ENCODE results near the gene ITGB8. TPM values are rescaled to one million over a fixed set of nuclear protein-coding genes. Genes with fewer than 3 reads are reported as not detected.

The ITGB8 gene
- total RNA-seq, 1 donor from 2014 or later, result 12.5 TPM

DNA sequence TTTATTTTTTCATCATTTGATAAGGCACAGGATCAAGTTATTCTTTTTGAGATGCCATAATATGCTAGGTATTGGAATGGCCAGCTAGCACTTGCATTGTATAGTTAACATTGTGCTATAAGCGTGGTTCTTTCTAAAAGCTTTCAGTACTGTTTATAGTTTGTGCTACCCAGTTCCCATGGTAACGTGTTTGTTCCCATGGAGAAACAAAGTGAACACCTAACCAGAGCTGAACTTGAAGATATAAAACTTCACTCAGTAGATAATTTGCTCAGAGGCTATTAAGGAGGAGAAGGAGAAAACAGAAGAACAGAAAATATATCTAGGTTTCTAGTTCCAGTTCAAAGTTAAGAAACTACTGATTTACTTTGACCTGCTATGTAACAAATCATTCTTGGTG is 23.6 kb upstream of the ITGB8 start:
- H3K9ac ChIP-seq (ENCODE audit: low read depth in 1 of 3, low read length in 3 of 3), result no peak overlapping the region
- no peak overlapping the region for H3K27ac ChIP-seq (ENCODE audit: low read depth, low read length)
- no peaks in the 10 kb centered on the region for H3K4me1 ChIP-seq (ENCODE audit: control insufficient read depth in 3 of 3, insufficient read depth in 3 of 3, low read length in 3 of 3)
- no peaks in the 10 kb centered on the region for H3K27me3 ChIP-seq (ENCODE audit: control insufficient read depth in 3 of 3, insufficient read depth in 3 of 3, low read length in 3 of 3)
- no peaks in the 10 kb centered on the region for H3K9me3 ChIP-seq (ENCODE audit: control insufficient read depth in 3 of 3, low read length in 3 of 3)
- no peak overlapping the region for H3K4me3 ChIP-seq (ENCODE audit: low read length in 3 of 3)
- H3K36me3 ChIP-seq (ENCODE audit: control insufficient read depth in 3 of 3, insufficient read depth in 3 of 3, low read length in 3 of 3), result no peaks in the 10 kb centered on the region

DNA sequence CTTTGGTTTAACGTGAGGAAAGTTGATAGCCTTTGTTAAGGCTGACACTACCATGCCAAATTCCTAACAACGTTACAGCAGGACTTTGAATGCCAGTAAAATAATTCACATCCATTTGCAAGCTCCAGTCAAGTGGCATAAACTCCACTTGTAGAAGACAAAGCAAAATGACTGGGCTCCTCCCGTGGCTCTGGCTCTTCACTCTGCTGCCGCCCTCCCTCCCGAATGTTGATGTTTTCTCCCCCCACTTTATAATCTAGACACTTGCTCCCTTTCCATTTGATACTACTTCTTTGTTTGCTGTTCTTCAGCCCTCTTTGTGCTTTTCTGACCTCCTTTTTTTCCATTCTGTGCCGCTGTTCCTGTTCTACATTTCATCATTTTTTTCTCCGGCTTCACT is 22.8 kb upstream of the ITGB8 start:
- no peak overlapping the region for H3K27ac ChIP-seq (ENCODE audit: low read depth, low read length)
- H3K9ac ChIP-seq (ENCODE audit: low read depth in 1 of 3, low read length in 3 of 3), result no peak overlapping the region
- no peaks in the 10 kb centered on the region for H3K4me1 ChIP-seq (ENCODE audit: control insufficient read depth in 3 of 3, insufficient read depth in 3 of 3, low read length in 3 of 3)
- no peak overlapping the region for H3K4me3 ChIP-seq (ENCODE audit: low read length in 3 of 3)
- H3K27me3 ChIP-seq (ENCODE audit: control insufficient read depth in 3 of 3, insufficient read depth in 3 of 3, low read length in 3 of 3), result no peaks in the 10 kb centered on the region
- no peaks in the 10 kb centered on the region for H3K36me3 ChIP-seq (ENCODE audit: control insufficient read depth in 3 of 3, insufficient read depth in 3 of 3, low read length in 3 of 3)
- H3K9me3 ChIP-seq (ENCODE audit: control insufficient read depth in 3 of 3, low read length in 3 of 3), result no peaks in the 10 kb centered on the region

DNA sequence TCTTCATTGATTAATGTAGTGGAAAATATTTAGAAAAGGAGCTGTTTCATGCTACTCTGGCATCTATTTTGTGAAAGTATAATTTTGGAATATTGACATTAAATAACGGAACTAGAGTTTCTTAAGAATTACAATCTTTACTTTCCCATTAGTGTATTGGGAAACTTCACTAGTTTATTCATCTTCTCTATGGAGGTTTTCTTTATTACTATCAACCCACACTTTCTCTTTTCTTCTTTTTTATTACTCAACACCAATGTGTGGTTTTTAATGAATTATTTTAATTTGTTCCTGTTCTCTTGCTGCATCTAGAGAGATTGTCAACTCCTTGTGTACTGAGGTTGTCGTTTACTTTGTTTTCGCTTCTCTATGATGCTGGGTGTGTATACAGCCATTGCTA is 20.4 kb upstream of the ITGB8 start:
- H3K27me3 ChIP-seq (ENCODE audit: control insufficient read depth in 3 of 3, insufficient read depth in 3 of 3, low read length in 3 of 3), result no peaks in the 10 kb centered on the region
- no peak overlapping the region for H3K27ac ChIP-seq (ENCODE audit: low read depth, low read length)
- no peaks in the 10 kb centered on the region for H3K4me1 ChIP-seq (ENCODE audit: control insufficient read depth in 3 of 3, insufficient read depth in 3 of 3, low read length in 3 of 3)
- no peak overlapping the region for H3K4me3 ChIP-seq (ENCODE audit: low read length in 3 of 3)
- no peak overlapping the region for H3K9ac ChIP-seq (ENCODE audit: low read depth in 1 of 3, low read length in 3 of 3)
- H3K36me3 ChIP-seq (ENCODE audit: control insufficient read depth in 3 of 3, insufficient read depth in 3 of 3, low read length in 3 of 3), result no peaks in the 10 kb centered on the region
- no peaks in the 10 kb centered on the region for H3K9me3 ChIP-seq (ENCODE audit: control insufficient read depth in 3 of 3, low read length in 3 of 3)

DNA sequence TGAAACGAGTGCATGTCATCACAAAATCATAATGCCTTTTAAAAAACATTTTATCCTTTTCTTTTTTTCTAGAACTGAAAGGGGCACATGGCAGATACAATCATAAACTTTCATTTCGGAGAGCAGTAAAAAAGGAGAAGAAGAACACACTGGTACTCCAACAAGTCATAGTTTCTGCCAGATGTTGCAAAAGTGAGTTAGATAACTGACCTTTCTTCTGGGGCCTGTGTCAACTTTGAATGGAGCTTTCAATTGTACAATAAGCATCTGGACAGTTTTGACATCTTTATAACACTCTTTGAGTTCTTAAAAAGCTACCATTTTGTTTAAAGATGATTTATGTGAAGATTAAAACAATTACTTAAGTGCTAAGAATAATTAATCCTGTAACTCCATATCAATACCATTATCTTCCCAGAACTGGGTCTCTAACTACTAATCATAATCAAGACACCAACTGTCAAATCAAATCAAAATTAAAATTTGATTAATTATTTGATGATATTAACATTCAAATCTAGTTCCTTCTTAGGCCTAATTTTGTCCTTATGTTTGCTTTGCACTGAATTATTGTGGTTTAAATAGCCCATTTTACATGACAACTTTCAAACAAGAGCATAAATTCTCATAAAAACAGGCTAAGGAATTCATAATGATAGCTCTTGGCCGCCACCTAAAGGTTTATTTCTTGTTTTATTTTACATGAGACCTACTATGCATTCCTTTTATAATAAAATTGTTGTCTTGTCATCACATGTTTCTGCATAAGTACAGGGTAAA is 19.5 kb upstream of the ITGB8 start:
- H3K4me3 ChIP-seq (ENCODE audit: low read length in 3 of 3), result no peak overlapping the region
- H3K27me3 ChIP-seq (ENCODE audit: control insufficient read depth in 3 of 3, insufficient read depth in 3 of 3, low read length in 3 of 3), result no peaks in the 10 kb centered on the region
- no peaks in the 10 kb centered on the region for H3K36me3 ChIP-seq (ENCODE audit: control insufficient read depth in 3 of 3, insufficient read depth in 3 of 3, low read length in 3 of 3)
- no peaks in the 10 kb centered on the region for H3K9me3 ChIP-seq (ENCODE audit: control insufficient read depth in 3 of 3, low read length in 3 of 3)
- no peaks in the 10 kb centered on the region for H3K4me1 ChIP-seq (ENCODE audit: control insufficient read depth in 3 of 3, insufficient read depth in 3 of 3, low read length in 3 of 3)
- H3K27ac ChIP-seq (ENCODE audit: low read depth, low read length), result no peak overlapping the region
- H3K9ac ChIP-seq (ENCODE audit: low read depth in 1 of 3, low read length in 3 of 3), result no peak overlapping the region

DNA sequence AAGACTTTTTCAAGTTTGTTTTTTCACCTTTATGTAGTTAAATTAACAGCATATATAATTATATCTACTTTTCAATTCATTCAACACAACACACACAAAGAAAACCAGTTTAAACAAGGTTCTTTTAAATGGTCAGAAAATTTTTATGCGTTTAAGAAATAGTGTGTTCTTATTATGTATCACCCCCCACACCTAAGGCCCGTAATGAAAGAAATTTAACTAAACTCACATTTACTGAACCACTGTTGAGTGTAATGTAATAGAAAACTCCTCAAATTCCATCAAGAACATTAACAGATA is 19.0 kb upstream of the ITGB8 start:
- H3K4me3 ChIP-seq (ENCODE audit: low read length in 3 of 3), result no peak overlapping the region
- no peaks in the 10 kb centered on the region for H3K9me3 ChIP-seq (ENCODE audit: control insufficient read depth in 3 of 3, low read length in 3 of 3)
- H3K4me1 ChIP-seq (ENCODE audit: control insufficient read depth in 3 of 3, insufficient read depth in 3 of 3, low read length in 3 of 3), result no peaks in the 10 kb centered on the region
- no peaks in the 10 kb centered on the region for H3K36me3 ChIP-seq (ENCODE audit: control insufficient read depth in 3 of 3, insufficient read depth in 3 of 3, low read length in 3 of 3)
- H3K27ac ChIP-seq (ENCODE audit: low read depth, low read length), result no peak overlapping the region
- H3K9ac ChIP-seq (ENCODE audit: low read depth in 1 of 3, low read length in 3 of 3), result no peak overlapping the region
- H3K27me3 ChIP-seq (ENCODE audit: control insufficient read depth in 3 of 3, insufficient read depth in 3 of 3, low read length in 3 of 3), result no peaks in the 10 kb centered on the region

DNA sequence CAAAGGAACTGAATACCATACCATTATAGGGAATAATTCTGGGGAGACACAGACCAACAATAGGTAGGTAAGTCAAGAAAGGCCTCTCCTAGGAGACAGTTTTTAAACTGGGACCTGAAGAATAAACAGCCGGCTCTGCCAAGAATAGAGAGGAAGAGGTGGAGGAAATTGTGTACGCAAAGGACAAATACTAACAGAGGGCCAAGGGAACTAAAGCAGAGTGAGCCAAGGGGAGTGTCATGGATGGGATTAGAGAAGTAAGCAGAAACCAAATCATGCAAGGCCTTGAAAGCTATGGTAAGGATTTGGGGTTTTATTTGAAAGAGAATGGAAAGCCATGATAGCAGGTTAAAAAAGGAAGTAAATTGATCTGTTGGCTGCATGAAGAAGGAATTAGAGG is 18.1 kb upstream of the ITGB8 start:
- Histone ChIP-seq H3K9ac (ENCODE audit: low read depth in 1 of 3, low read length in 3 of 3) (no peak overlapping the region), H3K9me3 (ENCODE audit: control insufficient read depth in 3 of 3, low read length in 3 of 3) (no peaks in the 10 kb centered on the region), H3K4me3 (ENCODE audit: low read length in 3 of 3) (no peak overlapping the region), H3K4me1 (ENCODE audit: control insufficient read depth in 3 of 3, insufficient read depth in 3 of 3, low read length in 3 of 3) (no peaks in the 10 kb centered on the region), H3K27ac (ENCODE audit: low read depth, low read length) (no peak overlapping the region), H3K36me3 (ENCODE audit: control insufficient read depth in 3 of 3, insufficient read depth in 3 of 3, low read length in 3 of 3) (no peaks in the 10 kb centered on the region), H3K27me3 (ENCODE audit: control insufficient read depth in 3 of 3, insufficient read depth in 3 of 3, low read length in 3 of 3) (no peaks in the 10 kb centered on the region)

DNA sequence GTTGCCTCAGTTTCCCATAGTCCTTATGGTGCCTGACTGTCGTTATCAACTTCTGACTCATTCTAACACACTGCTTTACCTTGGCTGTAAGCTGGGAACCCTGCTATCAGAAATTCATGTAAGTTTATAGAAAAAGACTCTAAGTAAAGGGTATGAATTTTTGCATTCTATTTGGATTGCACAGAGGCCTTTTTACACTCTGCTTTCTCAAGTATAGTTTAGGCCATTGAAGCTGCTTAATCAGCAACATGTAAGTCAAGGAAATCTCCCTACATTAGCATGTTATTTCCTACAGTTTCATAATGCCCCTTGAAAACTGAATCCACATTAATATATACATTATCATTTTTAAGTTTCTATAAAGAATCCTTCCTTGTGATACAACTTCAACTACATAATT is 17.1 kb upstream of the ITGB8 start:
- no peaks in the 10 kb centered on the region for H3K27me3 ChIP-seq (ENCODE audit: control insufficient read depth in 3 of 3, insufficient read depth in 3 of 3, low read length in 3 of 3)
- no peak overlapping the region for H3K27ac ChIP-seq (ENCODE audit: low read depth, low read length)
- H3K4me1 ChIP-seq (ENCODE audit: control insufficient read depth in 3 of 3, insufficient read depth in 3 of 3, low read length in 3 of 3), result no peaks in the 10 kb centered on the region
- no peak overlapping the region for H3K9ac ChIP-seq (ENCODE audit: low read depth in 1 of 3, low read length in 3 of 3)
- H3K36me3 ChIP-seq (ENCODE audit: control insufficient read depth in 3 of 3, insufficient read depth in 3 of 3, low read length in 3 of 3), result no peaks in the 10 kb centered on the region
- no peak overlapping the region for H3K4me3 ChIP-seq (ENCODE audit: low read length in 3 of 3)
- H3K9me3 ChIP-seq (ENCODE audit: control insufficient read depth in 3 of 3, low read length in 3 of 3), result no peaks in the 10 kb centered on the region

DNA sequence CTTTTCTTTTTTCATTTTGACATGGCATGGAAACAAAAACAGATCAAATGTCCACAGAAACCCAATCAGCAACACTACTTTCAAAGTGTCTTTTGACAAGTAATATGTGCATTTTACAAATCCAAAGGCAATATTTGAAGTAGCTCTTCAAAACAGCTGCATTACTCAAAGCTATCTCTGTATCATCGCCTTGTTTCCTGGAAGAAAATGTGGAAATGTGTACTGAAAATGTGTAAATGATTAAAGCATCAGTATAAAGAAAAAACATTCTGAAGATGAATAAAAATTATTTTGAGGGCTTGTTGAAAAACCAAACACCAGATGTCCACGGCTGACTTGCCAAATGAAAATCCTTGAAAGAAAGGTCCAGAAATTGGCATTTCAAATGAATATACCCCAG is 16.5 kb upstream of the ITGB8 start:
- no peak overlapping the region for H3K27ac ChIP-seq (ENCODE audit: low read depth, low read length)
- no peaks in the 10 kb centered on the region for H3K27me3 ChIP-seq (ENCODE audit: control insufficient read depth in 3 of 3, insufficient read depth in 3 of 3, low read length in 3 of 3)
- H3K4me3 ChIP-seq (ENCODE audit: low read length in 3 of 3), result no peak overlapping the region
- H3K9me3 ChIP-seq (ENCODE audit: control insufficient read depth in 3 of 3, low read length in 3 of 3), result no peaks in the 10 kb centered on the region
- no peaks in the 10 kb centered on the region for H3K36me3 ChIP-seq (ENCODE audit: control insufficient read depth in 3 of 3, insufficient read depth in 3 of 3, low read length in 3 of 3)
- no peaks in the 10 kb centered on the region for H3K4me1 ChIP-seq (ENCODE audit: control insufficient read depth in 3 of 3, insufficient read depth in 3 of 3, low read length in 3 of 3)
- H3K9ac ChIP-seq (ENCODE audit: low read depth in 1 of 3, low read length in 3 of 3), result no peak overlapping the region

DNA sequence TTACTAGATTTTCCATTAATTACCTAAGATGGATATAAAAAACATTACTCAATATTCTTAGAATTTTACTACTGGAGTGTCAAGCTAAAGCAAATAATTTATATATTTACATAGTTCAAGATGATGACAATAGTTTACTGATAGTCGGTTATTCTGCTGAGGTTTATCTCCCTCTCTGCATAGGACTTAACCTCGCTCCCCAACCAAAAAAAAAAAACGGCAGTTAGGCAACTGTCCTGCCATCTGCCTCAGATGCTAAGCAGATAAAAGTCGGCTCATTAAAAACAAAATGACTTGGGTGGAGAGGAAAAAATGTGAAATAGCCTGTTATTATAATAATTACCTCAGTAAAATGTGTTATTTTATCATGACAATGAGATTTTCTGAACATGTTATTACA is 14.0 kb upstream of the ITGB8 start:
- H3K27ac ChIP-seq (ENCODE audit: low read depth, low read length), result no peak overlapping the region
- no peaks in the 10 kb centered on the region for H3K9me3 ChIP-seq (ENCODE audit: control insufficient read depth in 3 of 3, low read length in 3 of 3)
- no peaks in the 10 kb centered on the region for H3K4me1 ChIP-seq (ENCODE audit: control insufficient read depth in 3 of 3, insufficient read depth in 3 of 3, low read length in 3 of 3)
- no peak overlapping the region for H3K9ac ChIP-seq (ENCODE audit: low read depth in 1 of 3, low read length in 3 of 3)
- no peaks in the 10 kb centered on the region for H3K36me3 ChIP-seq (ENCODE audit: control insufficient read depth in 3 of 3, insufficient read depth in 3 of 3, low read length in 3 of 3)
- H3K27me3 ChIP-seq (ENCODE audit: control insufficient read depth in 3 of 3, insufficient read depth in 3 of 3, low read length in 3 of 3), result no peaks in the 10 kb centered on the region
- no peak overlapping the region for H3K4me3 ChIP-seq (ENCODE audit: low read length in 3 of 3)

DNA sequence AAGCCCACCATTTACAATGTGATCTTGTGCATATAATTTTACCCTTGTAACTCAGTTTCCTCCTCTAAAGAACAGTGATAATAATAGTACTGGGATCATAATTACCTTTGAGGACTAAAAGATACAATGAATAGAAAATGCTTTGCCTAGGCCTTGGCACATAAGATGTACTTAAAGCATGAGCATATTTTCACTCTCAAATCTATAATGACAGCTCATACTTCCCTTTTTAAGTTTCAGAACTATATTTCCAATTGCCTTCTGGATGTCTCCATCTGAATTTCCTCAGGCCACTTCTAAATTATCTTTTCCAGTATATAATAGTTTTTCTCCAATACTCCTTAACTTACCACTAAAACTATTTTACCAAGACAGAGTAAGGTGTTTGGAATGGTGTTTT is 13.3 kb upstream of the ITGB8 start:
- Histone ChIP-seq H3K9ac (ENCODE audit: low read depth in 1 of 3, low read length in 3 of 3) (no peak overlapping the region), H3K27ac (ENCODE audit: low read depth, low read length) (no peak overlapping the region), H3K9me3 (ENCODE audit: control insufficient read depth in 3 of 3, low read length in 3 of 3) (no peaks in the 10 kb centered on the region), H3K36me3 (ENCODE audit: control insufficient read depth in 3 of 3, insufficient read depth in 3 of 3, low read length in 3 of 3) (no peaks in the 10 kb centered on the region), H3K27me3 (ENCODE audit: control insufficient read depth in 3 of 3, insufficient read depth in 3 of 3, low read length in 3 of 3) (no peaks in the 10 kb centered on the region), H3K4me1 (ENCODE audit: control insufficient read depth in 3 of 3, insufficient read depth in 3 of 3, low read length in 3 of 3) (no peaks in the 10 kb centered on the region), H3K4me3 (ENCODE audit: low read length in 3 of 3) (no peak overlapping the region)

DNA sequence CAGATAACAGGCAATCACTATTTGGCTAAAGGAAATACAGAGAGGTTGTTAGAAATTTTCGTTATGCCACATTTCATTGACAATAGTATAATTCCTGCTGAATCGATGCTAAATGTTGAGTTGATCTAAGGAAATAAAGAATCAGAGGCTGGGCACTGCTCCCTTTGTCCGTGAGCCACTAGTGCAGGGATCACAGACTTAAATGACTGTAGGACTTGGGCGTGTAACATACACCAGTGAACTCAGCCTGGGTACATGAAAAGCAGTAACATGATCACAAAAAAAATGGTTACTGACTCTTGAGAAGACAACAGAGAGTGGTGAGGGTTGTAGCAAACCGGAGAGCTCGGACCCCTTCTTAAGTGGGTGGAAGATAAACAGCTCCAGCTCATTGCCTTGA is 11.8 kb upstream of the ITGB8 start:
- Histone ChIP-seq H3K27ac (ENCODE audit: low read depth, low read length) (no peak overlapping the region), H3K27me3 (ENCODE audit: control insufficient read depth in 3 of 3, insufficient read depth in 3 of 3, low read length in 3 of 3) (no peaks in the 10 kb centered on the region), H3K9ac (ENCODE audit: low read depth in 1 of 3, low read length in 3 of 3) (no peak overlapping the region), H3K9me3 (ENCODE audit: control insufficient read depth in 3 of 3, low read length in 3 of 3) (no peaks in the 10 kb centered on the region), H3K36me3 (ENCODE audit: control insufficient read depth in 3 of 3, insufficient read depth in 3 of 3, low read length in 3 of 3) (no peaks in the 10 kb centered on the region), H3K4me3 (ENCODE audit: low read length in 3 of 3) (no peak overlapping the region), H3K4me1 (ENCODE audit: control insufficient read depth in 3 of 3, insufficient read depth in 3 of 3, low read length in 3 of 3) (no peaks in the 10 kb centered on the region)
